ENCODE data around the gene GABRG1.

DNA sequence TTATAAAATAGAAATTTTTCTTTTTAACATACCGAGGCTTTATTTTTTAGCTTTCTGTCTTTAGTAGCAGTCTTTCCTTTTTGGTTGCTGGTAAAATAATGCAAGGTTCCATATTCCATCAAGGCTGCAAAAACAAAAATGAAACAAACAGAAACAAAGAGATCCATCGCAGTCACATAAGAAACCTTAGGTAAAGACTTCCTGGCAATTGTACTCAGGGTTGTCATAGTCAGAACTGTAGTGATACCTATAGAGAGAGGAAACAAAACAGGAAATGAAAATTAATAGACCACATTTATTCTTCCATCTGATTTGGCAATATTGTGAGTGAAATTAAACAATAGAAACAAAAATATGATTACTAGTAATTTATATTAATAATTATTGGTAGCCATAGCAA, 72.5 kb downstream of the GABRG1 start:
- no peak for TF ChIP-seq CTCF (IDR thresholded peaks at IDR 0.05; ENCODE audit: insufficient read depth, low read depth, low read length)
- TF ChIP-seq EZH2 (IDR thresholded peaks at IDR 0.05; ENCODE audit: insufficient read depth, low read length) = no peak
